DOHH2 (cell line): ENCODE results near the gene PDZRN3.

Source experiments
- H3F3A ChIP-seq: fragments of 200-600 bp; sonication (generic), shearing (Covaris generic); 2 replicates; pipeline ENCODE4 v1.6.0; 2016; ENCODE audit warnings: antibody characterized with exemption, mild to moderate bottlenecking; ENCODE audit not compliant: control insufficient read depth, insufficient read depth
- H3K27ac ChIP-seq: fragments of 200-600 bp; sonication (generic); 2 replicates; pipeline ENCODE4 v1.5.1; 2014; ENCODE audit warnings: low read depth, mild to moderate bottlenecking, low read length, moderate library complexity
- H3K27me3 ChIP-seq: fragments of 200-600 bp; sonication (generic); 2 replicates; pipeline ENCODE4 v1.6.1; 2014; ENCODE audit warnings: mild to moderate bottlenecking, low read length, mixed read lengths; ENCODE audit not compliant: control insufficient read depth
- H3K36me3 ChIP-seq: fragments of 200-600 bp; sonication (generic); 2 replicates; pipeline ENCODE4 v1.6.1; 2014; ENCODE audit warnings: mild to moderate bottlenecking, low read length, moderate library complexity, mixed read lengths; ENCODE audit not compliant: control insufficient read depth
- H3K4me1 ChIP-seq: fragments of 200-600 bp; sonication (generic); 2 replicates; pipeline ENCODE4 v1.6.1; 2014; ENCODE audit warnings: mild to moderate bottlenecking, low read length, mixed read lengths; ENCODE audit not compliant: control insufficient read depth
- H3K4me2 ChIP-seq: fragments of 200-600 bp; sonication (generic); 2 replicates; pipeline ENCODE4 v1.6.0; 2014; ENCODE audit warnings: mild to moderate bottlenecking, low read length, moderate library complexity
- H3K4me3 ChIP-seq: fragments of 200-600 bp; sonication (generic); 2 replicates; pipeline ENCODE4 v1.5.1; 2014; ENCODE audit warnings: mild to moderate bottlenecking, low read length, mixed read lengths
- H3K79me2 ChIP-seq: fragments of 200-600 bp; sonication (generic); 2 replicates; pipeline ENCODE4 v1.6.1; 2014; ENCODE audit warnings: mild to moderate bottlenecking, low read length, mixed read lengths; ENCODE audit not compliant: control insufficient read depth
- H3K9me2 ChIP-seq: fragments of 200-600 bp; sonication (generic); replicated peaks from 2 replicates; pipeline ENCODE4 v1.6.1; 2014; ENCODE audit warnings: mild to moderate bottlenecking, low read length, mixed read lengths; ENCODE audit not compliant: control insufficient read depth
- H3K9me3 ChIP-seq: fragments of 200-600 bp; sonication (generic); 2 replicates; pipeline ENCODE4 v1.6.1; 2014; ENCODE audit warnings: antibody characterized with exemption, low read length, mixed read lengths; ENCODE audit not compliant: control insufficient read depth, insufficient read depth
- H4K20me1 ChIP-seq: fragments of 200-600 bp; sonication (generic); 2 replicates; pipeline ENCODE4 v1.6.0; 2014; ENCODE audit warnings: low read depth, mild to moderate bottlenecking, antibody characterized with exemption, low read length, moderate library complexity; ENCODE audit not compliant: control insufficient read depth, insufficient read depth
- CTCF ChIP-seq: fragments of 200-600 bp; sonication (generic); IDR thresholded peaks from one replicate; pipeline ENCODE4 v1.5.1; 2014; ENCODE audit warnings: antibody characterized with exemption, mild to moderate bottlenecking, low read depth, low read length; ENCODE audit not compliant: poor library complexity, severe bottlenecking
- EZH2phosphoT487 ChIP-seq: fragments of 200-600 bp; sonication (generic); IDR thresholded peaks from 2 replicates; pipeline ENCODE4 v1.6.1; 2017; ENCODE audit warnings: borderline replicate concordance, mild to moderate bottlenecking, antibody characterized with exemption, low read length, moderate library complexity, mixed read lengths

PDZRN3 gene

GRCh38 chr3:73576999-73577461 lies 47.7 kb downstream of the PDZRN3 start:
- no peak overlapping the region for H3K4me3 ChIP-seq
- no peaks in the 10 kb centered on the region for H4K20me1 ChIP-seq
- no peak overlapping the region for H3K27ac ChIP-seq
- no peaks in the 10 kb centered on the region for H3K27me3 ChIP-seq
- no peaks in the 10 kb centered on the region for H3K36me3 ChIP-seq
- H3K9me3 ChIP-seq, result no peaks in the 10 kb centered on the region
- H3K79me2 ChIP-seq, result no peaks in the 10 kb centered on the region
- H3F3A ChIP-seq, result no peaks in the 10 kb centered on the region
- no peaks in the 10 kb centered on the region for H3K9me2 ChIP-seq
- H3K4me2 ChIP-seq, result no peak overlapping the region
- TF ChIP-seq EZH2phosphoT487, result no peak
- no peak for TF ChIP-seq CTCF
- no peaks in the 10 kb centered on the region for H3K4me1 ChIP-seq

GRCh38 chr3:73575953-73576352 lies 48.8 kb downstream of the PDZRN3 start:
- Histone ChIP-seq H3K4me1 (no peaks in the 10 kb centered on the region), H3K9me3 (no peaks in the 10 kb centered on the region), H3K36me3 (no peaks in the 10 kb centered on the region), H3K4me3 (no peak overlapping the region), H3K79me2 (no peaks in the 10 kb centered on the region), H3K27me3 (peaks cover 6% of the 10 kb centered on the region; the same call in 1 of the 2 replicates), H3K4me2 (no peak overlapping the region), H3F3A (no peaks in the 10 kb centered on the region), H4K20me1 (no peaks in the 10 kb centered on the region), H3K27ac (no peak overlapping the region), H3K9me2 (no peaks in the 10 kb centered on the region)
- TF ChIP-seq EZH2phosphoT487, result no peak
- TF ChIP-seq CTCF, result no peak

DNA sequence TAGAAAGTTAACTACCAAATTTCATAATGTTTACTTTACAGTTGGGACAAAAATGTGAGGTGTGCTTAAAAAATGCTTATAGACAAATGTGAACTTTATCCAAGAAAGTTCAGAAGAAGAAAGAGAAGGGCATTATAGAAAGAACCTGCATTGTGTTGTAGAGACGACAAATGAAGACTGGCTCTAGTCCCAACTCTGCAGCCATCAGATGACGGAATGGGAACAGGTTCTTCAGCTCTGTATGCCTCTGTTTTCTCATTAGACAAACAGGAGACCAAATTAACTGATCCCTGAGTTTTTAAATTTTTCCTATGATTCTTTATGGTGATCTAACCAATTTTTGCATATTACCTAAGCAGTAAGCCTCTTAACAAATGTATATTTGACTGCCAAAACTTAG lies 49.2 kb downstream of the PDZRN3 start:
- no peak overlapping the region for H3K27ac ChIP-seq
- no peaks in the 10 kb centered on the region for H3K9me2 ChIP-seq
- peaks cover 6% of the 10 kb centered on the region; the same call in 1 of the 2 replicates for H3K27me3 ChIP-seq
- H3K4me2 ChIP-seq, result no peak overlapping the region
- H4K20me1 ChIP-seq, result no peaks in the 10 kb centered on the region
- H3K9me3 ChIP-seq, result no peaks in the 10 kb centered on the region
- H3K4me1 ChIP-seq, result no peaks in the 10 kb centered on the region
- H3K79me2 ChIP-seq, result no peaks in the 10 kb centered on the region
- H3F3A ChIP-seq, result no peaks in the 10 kb centered on the region
- H3K4me3 ChIP-seq, result no peak overlapping the region
- no peak for TF ChIP-seq CTCF
- no peaks in the 10 kb centered on the region for H3K36me3 ChIP-seq

GRCh38 chr3:73573204-73573603 lies 51.5 kb downstream of the PDZRN3 start:
- Histone ChIP-seq H3K9me3 (no peaks in the 10 kb centered on the region), H3K27ac (no peak overlapping the region), H3K36me3 (no peaks in the 10 kb centered on the region), H3K27me3 (peaks cover 6% of the 10 kb centered on the region; the same call in 1 of the 2 replicates), H3K4me3 (no peak overlapping the region), H3F3A (no peaks in the 10 kb centered on the region), H4K20me1 (no peaks in the 10 kb centered on the region), H3K9me2 (no peaks in the 10 kb centered on the region), H3K4me1 (no peaks in the 10 kb centered on the region), H3K79me2 (no peaks in the 10 kb centered on the region), H3K4me2 (no peak overlapping the region)
- TF ChIP-seq CTCF (no peak), EZH2phosphoT487 (no peak)
